Testis (tissue), 3 donors: ENCODE results near the gene ELMO2. TPM values are rescaled to one million over a fixed set of nuclear protein-coding genes. Genes with fewer than 3 reads are reported as not detected.

Experiments
- DNase-seq: peaks from one replicate; pipeline ENCODE4 v3.0.0-alpha.2; 2019
- H3K27ac ChIP-seq, 2 donors: fragments of 200-600 bp; sonication (generic); one replicate each; pipeline ENCODE4 v1.5.1; 2019
- H3K27me3 ChIP-seq: fragments of 200-600 bp; sonication (generic); one replicate; pipeline ENCODE4 v1.5.1; 2019
- H3K36me3 ChIP-seq: fragments of 200-600 bp; sonication (generic); one replicate; pipeline ENCODE4 v1.5.1; 2017; ENCODE audit warnings: low read depth; ENCODE audit errors: missing control alignments
- H3K4me1 ChIP-seq: fragments of 200-600 bp; sonication (generic); one replicate; pipeline ENCODE4 v1.5.1; 2019
- H3K4me3 ChIP-seq, 2 donors: fragments of 200-600 bp; sonication (generic); one replicate each; pipeline ENCODE4 v1.5.1; 2017 to 2019
- H3K9me3 ChIP-seq: fragments of 200-600 bp; sonication (generic); one replicate; pipeline ENCODE4 v1.5.1; 2017
- CTCF ChIP-seq, 3 experiments: fragments of 450-650 bp in 2 of 3; fragments of 200-600 bp in 1 of 3; sonication (generic) in 1 of 3; IDR thresholded peaks; one replicate each; pipeline ENCODE4 v1.5.1; 2016 to 2019; ENCODE audit warnings: antibody characterized with exemption in 3 of 3, mild to moderate bottlenecking in 2 of 3, moderate library complexity in 1 of 3
- POLR2A ChIP-seq: fragments of 450-650 bp; IDR thresholded peaks from one replicate; pipeline ENCODE4 v1.6.1; 2017; ENCODE audit warnings: antibody characterized with exemption, mild to moderate bottlenecking, moderate library complexity
- WGBS, 2 donors: methylation state at CpG; one replicate each; pipeline ENCODE4 v1.1.5; 2018; 5-methylcytosine and 5-hydroxymethylcytosine counted together
- intact Hi-C: fragments of 100-400 bp; cut with DNase I; formaldehyde crosslinking; loops from one replicate; pipeline ENCODE4 v1.15.1; 2023; ENCODE audit warnings: low total_unique reads
- polyA plus RNA-seq: library from polyadenylated mRNA; stranded (reverse); fragments of 350-450 nt; fragmentation: Illumina TruSeq; extraction: RNeasy Lipid Tissue Mini Kit (QIAGEN cat#74804); gene quantifications from one replicate; pipeline ENCODE4 v1.2.3, GENCODE V29; 2014; ENCODE audit warnings: low read depth, low replicate concordance; ENCODE audit not compliant: insufficient read depth
- total RNA-seq, 2 donors: library from RNA; depleted of rRNA; stranded (reverse); fragments of >200 nt; gene quantifications; one replicate each; pipeline ENCODE4 v1.2.3, GENCODE V29; 2016

Gene ELMO2
- total and polyA plus RNA-seq, 3 donors from 2014 or later = 78.8 to 128 (median 120) TPM

GRCh38 chr20:46327557-46327956 lies 78.9 kb downstream of the ELMO2 start:
- DNase-seq = no peak

GRCh38 chr20:46325789-46326188 lies 80.6 kb downstream of the ELMO2 start:
- Histone ChIP-seq H3K9me3 (no peaks in the 10 kb centered on the region), H3K27ac (no peak overlapping the region), H3K36me3 (no peaks in the 10 kb centered on the region), H3K4me3 (no peak overlapping the region), H3K4me1 (no peaks in the 10 kb centered on the region), H3K27me3 (no peaks in the 10 kb centered on the region)
- no peak for TF ChIP-seq POLR2A
- intact Hi-C loops = no loop called here
- DNase-seq = no peak
- 73 to 83% methylated on average over 1 of the region's 1 CpG for WGBS, 2 donors

More at GRCh38 chr20:46327557-46327956, 78.9 kb downstream of the ELMO2 start:
- Histone ChIP-seq H3K36me3 (no peaks in the 10 kb centered on the region), H3K4me1 (no peaks in the 10 kb centered on the region), H3K27ac (no peak overlapping the region), H3K4me3 (no peak overlapping the region), H3K9me3 (no peaks in the 10 kb centered on the region), H3K27me3 (no peaks in the 10 kb centered on the region)
- intact Hi-C loops = no loop called here
- WGBS, 2 donors = 89 to 93% methylated on average over 6 of the region's 6 CpGs
- TF ChIP-seq POLR2A (no peak), CTCF (IDR thresholded peaks at IDR 0.05) (no peak)

- Histone ChIP-seq H3K4me1 (no peaks in the 10 kb centered on the region), H3K36me3 (no peaks in the 10 kb centered on the region), H3K27ac (no peak overlapping the region), H3K27me3 (no peaks in the 10 kb centered on the region), H3K9me3 (no peaks in the 10 kb centered on the region), H3K4me3 (no peak overlapping the region)
- 71 to 80% methylated on average over 6 of the region's 6 CpGs for WGBS, 2 donors
- TF ChIP-seq CTCF (IDR thresholded peaks at IDR 0.05) = no peak
- no peak for TF ChIP-seq POLR2A
- intact Hi-C loops = no loop called here
- peak; percentile 55 for DNase-seq
These were observed 81.3 kb downstream of the ELMO2 start for GRCh38 chr20:46324960-46325703.

- no peak for TF ChIP-seq CTCF (IDR thresholded peaks at IDR 0.05)
- no peak for TF ChIP-seq POLR2A
- Histone ChIP-seq H3K4me3 (no peak overlapping the region), H3K27me3 (no peaks in the 10 kb centered on the region), H3K27ac (no peak overlapping the region), H3K9me3 (no peaks in the 10 kb centered on the region), H3K4me1 (no peaks in the 10 kb centered on the region), H3K36me3 (no peaks in the 10 kb centered on the region)
- no peak for DNase-seq
- intact Hi-C loops = no loop called here
- 77 to 79% methylated on average over 7 of the region's 7 CpGs for WGBS, 2 donors
These were observed 82.0 kb downstream of the ELMO2 start for GRCh38 chr20:46324379-46324778.

- Histone ChIP-seq H3K4me3 (no peak overlapping the region), H3K27ac (no peak overlapping the region), H3K9me3 (no peaks in the 10 kb centered on the region), H3K36me3 (no peaks in the 10 kb centered on the region), H3K27me3 (no peaks in the 10 kb centered on the region), H3K4me1 (no peaks in the 10 kb centered on the region)
- intact Hi-C loops = no loop called here
- 72 to 78% methylated on average over 10 of the region's 10 CpGs for WGBS, 2 donors
- TF ChIP-seq CTCF (IDR thresholded peaks at IDR 0.05) (no peak), POLR2A (no peak)
- DNase-seq = no peak
These were observed 82.9 kb downstream of the ELMO2 start for GRCh38 chr20:46323557-46323956.
